Measurements from ENCODE around the gene BDH1.

Gene BDH1

DNA sequence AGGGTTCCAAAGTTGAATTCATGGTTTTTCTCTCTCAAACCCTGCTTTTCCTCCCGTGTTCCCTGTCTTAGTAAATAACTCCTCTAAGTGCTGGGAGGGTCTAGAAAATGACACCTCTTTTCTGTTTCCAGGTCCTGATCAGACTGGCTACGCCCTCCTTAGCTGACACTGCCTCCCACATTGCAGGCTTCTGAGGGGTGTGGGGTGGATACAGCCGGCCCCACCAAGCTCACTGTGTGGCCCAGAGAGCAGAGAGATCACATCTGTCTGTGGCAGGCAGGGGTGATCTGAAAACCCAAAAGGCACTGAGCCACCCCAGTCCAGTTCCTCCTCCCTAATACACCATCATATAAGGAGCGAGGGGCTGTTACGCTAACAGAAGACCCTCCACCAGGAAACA lies 62.7 kb downstream of the BDH1 start:
- H3K36me3 ChIP-seq (ENCODE audit: insufficient read depth, low read length): no peaks in the 10 kb centered on the region
- no peak overlapping the region for H3K4me3 ChIP-seq (ENCODE audit: low read length, poor library complexity, severe bottlenecking)
- H3K9me3 ChIP-seq (ENCODE audit: insufficient read depth, low read depth, low read length): no peaks in the 10 kb centered on the region
- no peak overlapping the region for H3K9ac ChIP-seq (ENCODE audit: low read depth, low read length, poor library complexity, severe bottlenecking)
- no peaks in the 10 kb centered on the region for H3K79me2 ChIP-seq (ENCODE audit: insufficient read depth, low read length)
- no peaks in the 10 kb centered on the region for H3F3A ChIP-seq (ENCODE audit: low read depth)
- H3K27me3 ChIP-seq (ENCODE audit: insufficient read depth, low read length, poor library complexity, severe bottlenecking): no peaks in the 10 kb centered on the region
- TF ChIP-seq EZH2phosphoT487 (IDR thresholded peaks at IDR 0.05; ENCODE audit: borderline replicate concordance): no peak
- TF ChIP-seq, protein P1, sequence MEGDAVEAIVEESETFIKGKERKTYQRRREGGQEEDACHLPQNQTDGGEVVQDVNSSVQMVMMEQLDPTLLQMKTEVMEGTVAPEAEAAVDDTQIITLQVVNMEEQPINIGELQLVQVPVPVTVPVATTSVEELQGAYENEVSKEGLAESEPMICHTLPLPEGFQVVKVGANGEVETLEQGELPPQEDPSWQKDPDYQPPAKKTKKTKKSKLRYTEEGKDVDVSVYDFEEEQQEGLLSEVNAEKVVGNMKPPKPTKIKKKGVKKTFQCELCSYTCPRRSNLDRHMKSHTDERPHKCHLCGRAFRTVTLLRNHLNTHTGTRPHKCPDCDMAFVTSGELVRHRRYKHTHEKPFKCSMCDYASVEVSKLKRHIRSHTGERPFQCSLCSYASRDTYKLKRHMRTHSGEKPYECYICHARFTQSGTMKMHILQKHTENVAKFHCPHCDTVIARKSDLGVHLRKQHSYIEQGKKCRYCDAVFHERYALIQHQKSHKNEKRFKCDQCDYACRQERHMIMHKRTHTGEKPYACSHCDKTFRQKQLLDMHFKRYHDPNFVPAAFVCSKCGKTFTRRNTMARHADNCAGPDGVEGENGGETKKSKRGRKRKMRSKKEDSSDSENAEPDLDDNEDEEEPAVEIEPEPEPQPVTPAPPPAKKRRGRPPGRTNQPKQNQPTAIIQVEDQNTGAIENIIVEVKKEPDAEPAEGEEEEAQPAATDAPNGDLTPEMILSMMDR (conservative IDR thresholded peaks at IDR 0.05; ENCODE audit: low read length): no peak
- H2AFZ ChIP-seq (ENCODE audit: low read length): no peak overlapping the region
- H3K4me2 ChIP-seq (ENCODE audit: low read depth, low read length, poor library complexity, severe bottlenecking): no peak overlapping the region
- no peaks in the 10 kb centered on the region for H4K20me1 ChIP-seq (ENCODE audit: insufficient read depth, low read length, poor library complexity, severe bottlenecking)
- no peaks in the 10 kb centered on the region for H3K9me2 ChIP-seq (replicated peaks; ENCODE audit: low read depth, low read length)
- H3K4me1 ChIP-seq (ENCODE audit: insufficient read depth, low read length, poor library complexity, severe bottlenecking): no peaks in the 10 kb centered on the region

DNA sequence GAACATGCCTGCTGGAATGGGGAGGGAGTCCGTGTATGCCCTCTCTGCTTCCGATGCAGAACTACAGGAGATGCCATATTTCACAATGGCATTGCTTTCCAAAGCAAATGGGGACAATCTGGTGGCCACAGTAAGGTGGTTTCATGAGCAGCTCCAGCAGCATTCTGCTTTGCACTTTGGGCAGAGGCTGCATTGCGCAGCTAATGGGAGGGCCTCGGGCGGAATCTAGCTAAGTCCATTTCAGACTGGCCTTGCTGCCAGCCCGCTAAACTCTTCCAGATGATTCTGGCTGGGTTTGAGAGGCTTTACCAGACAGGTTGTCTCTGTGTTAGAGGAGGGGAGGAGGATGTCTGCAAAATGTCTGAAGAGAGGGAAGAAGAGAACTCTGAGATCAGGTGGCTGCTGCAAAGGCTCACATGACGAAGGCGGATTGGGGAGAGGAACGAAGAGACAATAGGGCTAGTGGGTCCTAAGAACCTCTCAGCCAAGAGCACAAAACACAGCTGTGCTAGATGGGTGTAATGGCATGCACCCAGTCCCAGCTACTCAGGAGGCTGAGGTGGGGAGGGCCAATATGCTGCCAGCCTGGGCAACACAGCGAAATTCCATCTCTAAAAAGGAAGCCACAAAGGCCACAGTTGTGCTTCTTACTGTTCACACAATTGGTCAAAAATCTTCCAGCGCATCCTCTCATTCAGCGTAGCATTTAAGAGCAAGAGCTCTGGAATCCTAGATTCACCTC lies 63.7 kb downstream of the BDH1 start:
- H3K79me2 ChIP-seq (ENCODE audit: insufficient read depth, low read length): no peaks in the 10 kb centered on the region
- no peak overlapping the region for H2AFZ ChIP-seq (ENCODE audit: low read length)
- no peaks in the 10 kb centered on the region for H3K9me3 ChIP-seq (ENCODE audit: insufficient read depth, low read depth, low read length)
- no peaks in the 10 kb centered on the region for H3K4me1 ChIP-seq (ENCODE audit: insufficient read depth, low read length, poor library complexity, severe bottlenecking)
- no peaks in the 10 kb centered on the region for H4K20me1 ChIP-seq (ENCODE audit: insufficient read depth, low read length, poor library complexity, severe bottlenecking)
- no peak overlapping the region for H3K9ac ChIP-seq (ENCODE audit: low read depth, low read length, poor library complexity, severe bottlenecking)
- H3K4me2 ChIP-seq (ENCODE audit: low read depth, low read length, poor library complexity, severe bottlenecking): no peak overlapping the region
- no peak for TF ChIP-seq EZH2phosphoT487 (IDR thresholded peaks at IDR 0.05; ENCODE audit: borderline replicate concordance)
- TF ChIP-seq, protein P1 (conservative IDR thresholded peaks at IDR 0.05; ENCODE audit: low read length): no peak
- H3K27me3 ChIP-seq (ENCODE audit: insufficient read depth, low read length, poor library complexity, severe bottlenecking): no peaks in the 10 kb centered on the region
- no peaks in the 10 kb centered on the region for H3K36me3 ChIP-seq (ENCODE audit: insufficient read depth, low read length)
- H3K9me2 ChIP-seq (replicated peaks; ENCODE audit: low read depth, low read length): no peaks in the 10 kb centered on the region
- H3F3A ChIP-seq (ENCODE audit: low read depth): no peaks in the 10 kb centered on the region
- no peak overlapping the region for H3K4me3 ChIP-seq (ENCODE audit: low read length, poor library complexity, severe bottlenecking)

GRCh38 chr3:197491478-197491877 lies 64.3 kb downstream of the BDH1 start:
- no peaks in the 10 kb centered on the region for H4K20me1 ChIP-seq (ENCODE audit: insufficient read depth, low read length, poor library complexity, severe bottlenecking)
- no peaks in the 10 kb centered on the region for H3K9me3 ChIP-seq (ENCODE audit: insufficient read depth, low read depth, low read length)
- H3K4me1 ChIP-seq (ENCODE audit: insufficient read depth, low read length, poor library complexity, severe bottlenecking): no peaks in the 10 kb centered on the region
- H3K4me3 ChIP-seq (ENCODE audit: low read length, poor library complexity, severe bottlenecking): no peak overlapping the region
- H3K36me3 ChIP-seq (ENCODE audit: insufficient read depth, low read length): no peaks in the 10 kb centered on the region
- H3K27me3 ChIP-seq (ENCODE audit: insufficient read depth, low read length, poor library complexity, severe bottlenecking): no peaks in the 10 kb centered on the region
- no peaks in the 10 kb centered on the region for H3K9me2 ChIP-seq (replicated peaks; ENCODE audit: low read depth, low read length)
- no peaks in the 10 kb centered on the region for H3F3A ChIP-seq (ENCODE audit: low read depth)
- H2AFZ ChIP-seq (ENCODE audit: low read length): no peak overlapping the region
- H3K9ac ChIP-seq (ENCODE audit: low read depth, low read length, poor library complexity, severe bottlenecking): no peak overlapping the region
- no peaks in the 10 kb centered on the region for H3K79me2 ChIP-seq (ENCODE audit: insufficient read depth, low read length)
- TF ChIP-seq, protein P1 (conservative IDR thresholded peaks at IDR 0.05; ENCODE audit: low read length): no peak
- TF ChIP-seq EZH2phosphoT487 (IDR thresholded peaks at IDR 0.05; ENCODE audit: borderline replicate concordance): no peak
- H3K4me2 ChIP-seq (ENCODE audit: low read depth, low read length, poor library complexity, severe bottlenecking): no peak overlapping the region
